ENCODE measurements around the gene TPRA1.

GRCh38 chr3:127532561-127533203 lies 57.9 kb downstream of the TPRA1 start:
- TF ChIP-seq CTCF (IDR thresholded peaks at IDR 0.05): no peak
- TF ChIP-seq ZBTB21 (CRISPR knock-in tag; IDR thresholded peaks at IDR 0.05; ENCODE audit: borderline replicate concordance): no peak
